Suprapubic skin (tissue), 3 donors: ENCODE measurements around the gene YARS1.

ENCODE experiments used
- EP300 ChIP-seq: sonication (generic); formaldehyde crosslinking; IDR thresholded peaks from one replicate; pipeline ENCODE4 v1.6.1; 2017; ENCODE audit warnings: antibody characterized with exemption
- POLR2A ChIP-seq, 2 donors: fragments of 450-650 bp; IDR thresholded peaks; one replicate each; pipeline ENCODE4 v1.6.1; 2017; ENCODE audit warnings: antibody characterized with exemption in 2 of 2, mild to moderate bottlenecking in 2 of 2, moderate library complexity in 2 of 2
- TF ChIP-seq, protein P1 (sequence below), 2 donors: fragments of 200-600 bp in 1 of 2; fragments of 450-650 bp in 1 of 2; sonication (generic) in 1 of 2; IDR thresholded peaks; one replicate each; pipeline ENCODE4 v1.5.1; 2016 to 2019; ENCODE audit warnings: antibody characterized with exemption in 2 of 2, mild to moderate bottlenecking in 1 of 2, moderate library complexity in 1 of 2

DNA sequence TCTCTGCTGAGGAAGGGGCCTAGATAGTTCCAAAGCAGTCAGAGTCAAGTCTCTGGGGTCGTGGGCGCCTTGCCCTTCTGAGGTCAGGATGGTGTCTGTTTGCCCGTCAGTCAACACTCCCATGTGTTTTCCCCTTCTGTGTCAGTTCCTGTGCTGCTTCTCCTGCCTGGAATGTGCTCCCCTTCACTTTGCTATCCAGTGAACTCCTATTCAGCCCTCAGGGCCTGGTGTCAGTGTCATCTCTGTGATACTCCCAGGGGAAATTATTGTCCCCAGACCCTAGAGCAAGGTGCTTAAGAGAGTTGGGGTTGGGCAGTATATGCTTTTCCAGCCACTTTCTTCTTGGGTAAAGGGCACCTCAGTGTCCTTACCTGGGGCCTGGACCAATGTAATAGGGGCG lies 68.8 kb downstream of the YARS1 start:
- TF ChIP-seq, protein P1, sequence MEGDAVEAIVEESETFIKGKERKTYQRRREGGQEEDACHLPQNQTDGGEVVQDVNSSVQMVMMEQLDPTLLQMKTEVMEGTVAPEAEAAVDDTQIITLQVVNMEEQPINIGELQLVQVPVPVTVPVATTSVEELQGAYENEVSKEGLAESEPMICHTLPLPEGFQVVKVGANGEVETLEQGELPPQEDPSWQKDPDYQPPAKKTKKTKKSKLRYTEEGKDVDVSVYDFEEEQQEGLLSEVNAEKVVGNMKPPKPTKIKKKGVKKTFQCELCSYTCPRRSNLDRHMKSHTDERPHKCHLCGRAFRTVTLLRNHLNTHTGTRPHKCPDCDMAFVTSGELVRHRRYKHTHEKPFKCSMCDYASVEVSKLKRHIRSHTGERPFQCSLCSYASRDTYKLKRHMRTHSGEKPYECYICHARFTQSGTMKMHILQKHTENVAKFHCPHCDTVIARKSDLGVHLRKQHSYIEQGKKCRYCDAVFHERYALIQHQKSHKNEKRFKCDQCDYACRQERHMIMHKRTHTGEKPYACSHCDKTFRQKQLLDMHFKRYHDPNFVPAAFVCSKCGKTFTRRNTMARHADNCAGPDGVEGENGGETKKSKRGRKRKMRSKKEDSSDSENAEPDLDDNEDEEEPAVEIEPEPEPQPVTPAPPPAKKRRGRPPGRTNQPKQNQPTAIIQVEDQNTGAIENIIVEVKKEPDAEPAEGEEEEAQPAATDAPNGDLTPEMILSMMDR (IDR thresholded peaks at IDR 0.05) = no peak
- TF ChIP-seq POLR2A (IDR thresholded peaks at IDR 0.05) = no peak
- no peak for TF ChIP-seq EP300
